Measurements from ENCODE around the gene MACROD2.

The MACROD2 gene

GRCh38 chr20:14622796-14623195 lies 627.5 kb downstream of the MACROD2 start:
- in situ Hi-C loops (cut with HindIII; ENCODE audit: low sequenced_read_pairs): no loop called here

- in situ Hi-C loops (cut with HindIII; ENCODE audit: low sequenced_read_pairs): no loop called here
Observed at GRCh38 chr20:14631011-14631410, 635.7 kb downstream of the MACROD2 start.

- in situ Hi-C loops (cut with HindIII; ENCODE audit: low sequenced_read_pairs): no loop called here
Observed at GRCh38 chr20:14632906-14633305, 637.6 kb downstream of the MACROD2 start.

GRCh38 chr20:14633507-14633906 lies 638.2 kb downstream of the MACROD2 start:
- in situ Hi-C loops (cut with HindIII; ENCODE audit: low sequenced_read_pairs): no loop called here

GRCh38 chr20:14634665-14635064 lies 639.3 kb downstream of the MACROD2 start:
- in situ Hi-C loops (cut with HindIII; ENCODE audit: low sequenced_read_pairs): no loop called here

- in situ Hi-C loops (cut with HindIII; ENCODE audit: low sequenced_read_pairs): no loop called here
Observed at GRCh38 chr20:14637441-14637840, 642.1 kb downstream of the MACROD2 start.

- in situ Hi-C loops (cut with HindIII; ENCODE audit: low sequenced_read_pairs): no loop called here
Observed at GRCh38 chr20:14643146-14643545, 647.8 kb downstream of the MACROD2 start.

GRCh38 chr20:14643556-14643955 lies 648.2 kb downstream of the MACROD2 start:
- in situ Hi-C loops (cut with HindIII; ENCODE audit: low sequenced_read_pairs): no loop called here

GRCh38 chr20:14644306-14645097 lies 649.2 kb downstream of the MACROD2 start:
- in situ Hi-C loops (cut with HindIII; ENCODE audit: low sequenced_read_pairs): no loop called here

- in situ Hi-C loops (cut with HindIII; ENCODE audit: low sequenced_read_pairs): no loop called here
Observed at GRCh38 chr20:14647016-14647415, 651.7 kb downstream of the MACROD2 start.

- in situ Hi-C loops (cut with HindIII; ENCODE audit: low sequenced_read_pairs): no loop called here
Observed at GRCh38 chr20:14649662-14650061, 654.3 kb downstream of the MACROD2 start.

GRCh38 chr20:14657266-14658005 lies 662.1 kb downstream of the MACROD2 start:
- in situ Hi-C loops (cut with HindIII; ENCODE audit: low sequenced_read_pairs): no loop called here

- in situ Hi-C loops (cut with HindIII; ENCODE audit: low sequenced_read_pairs): no loop called here
Observed at GRCh38 chr20:14664101-14664500, 668.8 kb downstream of the MACROD2 start.

GRCh38 chr20:14666696-14667095 lies 671.4 kb downstream of the MACROD2 start:
- in situ Hi-C loops (cut with HindIII; ENCODE audit: low sequenced_read_pairs): no loop called here

GRCh38 chr20:14667226-14667625 lies 671.9 kb downstream of the MACROD2 start:
- in situ Hi-C loops (cut with HindIII; ENCODE audit: low sequenced_read_pairs): no loop called here

GRCh38 chr20:14672066-14672465 lies 676.8 kb downstream of the MACROD2 start:
- in situ Hi-C loops (cut with HindIII; ENCODE audit: low sequenced_read_pairs): no loop called here

GRCh38 chr20:14673164-14673563 lies 677.8 kb downstream of the MACROD2 start:
- in situ Hi-C loops (cut with HindIII; ENCODE audit: low sequenced_read_pairs): no loop called here

- in situ Hi-C loops (cut with HindIII; ENCODE audit: low sequenced_read_pairs): no loop called here
Observed at GRCh38 chr20:14677455-14677854, 682.1 kb downstream of the MACROD2 start.

GRCh38 chr20:14685183-14685582 lies 689.9 kb downstream of the MACROD2 start:
- in situ Hi-C loops (cut with HindIII; ENCODE audit: low sequenced_read_pairs): no loop called here

GRCh38 chr20:14687313-14687712 lies 692.0 kb downstream of the MACROD2 start:
- in situ Hi-C loops (cut with HindIII; ENCODE audit: low sequenced_read_pairs): no loop called here

GRCh38 chr20:14688005-14688404 lies 692.7 kb downstream of the MACROD2 start:
- in situ Hi-C loops (cut with HindIII; ENCODE audit: low sequenced_read_pairs): no loop called here

- in situ Hi-C loops (cut with HindIII; ENCODE audit: low sequenced_read_pairs): no loop called here
Observed at GRCh38 chr20:14691994-14692393, 696.7 kb downstream of the MACROD2 start.
